ENCODE measurements around the gene IL27RA.

DNA sequence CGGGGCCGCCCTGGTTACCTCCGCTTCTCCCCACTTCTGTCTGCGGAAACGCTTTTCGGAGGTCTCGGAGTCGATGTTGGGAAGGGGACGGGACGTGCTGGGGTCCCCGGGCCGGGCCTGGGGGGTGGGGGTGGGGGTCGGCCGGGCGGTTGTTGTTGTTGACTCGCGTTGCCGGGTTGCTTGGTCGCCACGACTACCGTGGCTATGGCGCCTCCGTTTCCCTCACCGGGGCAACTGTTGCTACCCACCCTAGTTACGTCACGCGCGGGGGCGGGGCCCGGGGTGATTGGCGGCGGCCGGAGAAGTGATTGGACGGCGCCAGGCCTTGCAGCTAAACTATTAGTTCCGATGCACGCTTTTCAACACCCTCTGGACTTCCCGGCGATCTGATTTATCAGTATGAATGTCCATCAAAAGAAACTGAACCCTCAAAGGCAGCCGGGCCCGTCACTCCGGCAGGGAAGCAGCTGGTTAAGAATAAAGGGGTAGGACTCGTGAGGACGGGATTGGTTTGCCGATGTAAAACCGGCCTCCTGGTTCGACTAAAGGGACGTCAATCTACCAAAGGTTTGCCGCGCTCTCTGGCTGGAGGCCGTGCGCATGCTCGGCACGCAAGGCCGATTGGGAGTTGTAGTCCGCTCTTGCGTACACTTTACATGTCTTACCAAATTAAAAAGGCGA, 25.3 kb upstream of the IL27RA start, which contains the start of gene RFX1:
- no peak for TF ChIP-seq HDGF (IDR thresholded peaks at IDR 0.05; ENCODE audit: borderline replicate concordance)
- no peak for TF ChIP-seq ELF4 (IDR thresholded peaks at IDR 0.05)
- peak; percentile 76; the same call in 1 of the 2 replicates for TF ChIP-seq FOXM1 (IDR thresholded peaks at IDR 0.05; ENCODE audit: borderline replicate concordance)
- TF ChIP-seq BHLHE40 (IDR thresholded peaks at IDR 0.05; ENCODE audit: borderline replicate concordance), result no peak
- no peak for TF ChIP-seq NFRKB (IDR thresholded peaks at IDR 0.05)
- TF ChIP-seq FOXK2 (IDR thresholded peaks at IDR 0.05), result no peak
- no peak; the same call in 1 of the 2 replicates for TF ChIP-seq LEF1 (IDR thresholded peaks at IDR 0.05; ENCODE audit: borderline replicate concordance)
- TF ChIP-seq, protein P1, sequence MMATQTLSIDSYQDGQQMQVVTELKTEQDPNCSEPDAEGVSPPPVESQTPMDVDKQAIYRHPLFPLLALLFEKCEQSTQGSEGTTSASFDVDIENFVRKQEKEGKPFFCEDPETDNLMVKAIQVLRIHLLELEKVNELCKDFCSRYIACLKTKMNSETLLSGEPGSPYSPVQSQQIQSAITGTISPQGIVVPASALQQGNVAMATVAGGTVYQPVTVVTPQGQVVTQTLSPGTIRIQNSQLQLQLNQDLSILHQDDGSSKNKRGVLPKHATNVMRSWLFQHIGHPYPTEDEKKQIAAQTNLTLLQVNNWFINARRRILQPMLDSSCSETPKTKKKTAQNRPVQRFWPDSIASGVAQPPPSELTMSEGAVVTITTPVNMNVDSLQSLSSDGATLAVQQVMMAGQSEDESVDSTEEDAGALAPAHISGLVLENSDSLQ (IDR thresholded peaks at IDR 0.05), result peak; percentile 100
- no peak for TF ChIP-seq TARDBP (IDR thresholded peaks at IDR 0.05)
- peak; percentile 73 for TF ChIP-seq SP1 (IDR thresholded peaks at IDR 0.05)
- TF ChIP-seq CTBP1 (IDR thresholded peaks at IDR 0.05; ENCODE audit: borderline replicate concordance), result no peak
